Ascending aorta (tissue), 2 donors: ENCODE measurements around the gene SIX4. TPM values are rescaled to one million over a fixed set of nuclear protein-coding genes. Genes with fewer than 3 reads are reported as not detected.
A peak's percentile ranks its signal among the peaks of the same experiment; 100 is the strongest.

Experiments
- DNase-seq, 2 donors: peaks; one replicate each; pipeline ENCODE4 v3.0.0-alpha.2; 2019; ENCODE audit warnings: low spot score in 2 of 2
- H3K27ac ChIP-seq, 2 donors: fragments of 200-600 bp; sonication (generic); one replicate each; pipeline ENCODE4 v1.5.1; 2016 to 2017; ENCODE audit warnings: mild to moderate bottlenecking in 1 of 2
- H3K27me3 ChIP-seq: fragments of 200-600 bp; sonication (generic); one replicate; pipeline ENCODE4 v1.5.1; 2017
- H3K36me3 ChIP-seq, 2 donors: fragments of 200-600 bp; sonication (generic); one replicate each; pipeline ENCODE4 v1.5.1; 2016
- H3K4me1 ChIP-seq, 2 donors: fragments of 200-600 bp; sonication (generic); one replicate each; pipeline ENCODE4 v1.5.1; 2016 to 2017; ENCODE audit warnings: mild to moderate bottlenecking in 1 of 2
- H3K4me3 ChIP-seq, 2 donors: fragments of 200-600 bp; sonication (generic); one replicate each; pipeline ENCODE4 v1.5.1; 2016 to 2017; ENCODE audit warnings: mild to moderate bottlenecking in 1 of 2
- H3K9me3 ChIP-seq, 2 donors: fragments of 200-600 bp; sonication (generic); one replicate each; pipeline ENCODE4 v1.5.1; 2016
- CTCF ChIP-seq, 3 experiments: fragments of 200-600 bp in 2 of 3; fragments of 450-650 bp in 1 of 3; sonication (generic) in 2 of 3; IDR thresholded peaks; one replicate each; pipeline ENCODE4 v1.5.1; 2016 to 2019; ENCODE audit warnings: antibody characterized with exemption in 3 of 3, mild to moderate bottlenecking in 1 of 3, moderate library complexity in 1 of 3
- intact Hi-C: fragments of 100-400 bp; cut with DNase I; formaldehyde crosslinking; loops from one replicate; pipeline ENCODE4 v1.15.1; 2023
- total RNA-seq: library from RNA; depleted of rRNA; stranded (reverse); fragments of >200 nt; gene quantifications from one replicate; pipeline ENCODE4 v1.1.0, GENCODE V29; 2016

SIX4 gene
- 1.4 TPM for total RNA-seq

DNA sequence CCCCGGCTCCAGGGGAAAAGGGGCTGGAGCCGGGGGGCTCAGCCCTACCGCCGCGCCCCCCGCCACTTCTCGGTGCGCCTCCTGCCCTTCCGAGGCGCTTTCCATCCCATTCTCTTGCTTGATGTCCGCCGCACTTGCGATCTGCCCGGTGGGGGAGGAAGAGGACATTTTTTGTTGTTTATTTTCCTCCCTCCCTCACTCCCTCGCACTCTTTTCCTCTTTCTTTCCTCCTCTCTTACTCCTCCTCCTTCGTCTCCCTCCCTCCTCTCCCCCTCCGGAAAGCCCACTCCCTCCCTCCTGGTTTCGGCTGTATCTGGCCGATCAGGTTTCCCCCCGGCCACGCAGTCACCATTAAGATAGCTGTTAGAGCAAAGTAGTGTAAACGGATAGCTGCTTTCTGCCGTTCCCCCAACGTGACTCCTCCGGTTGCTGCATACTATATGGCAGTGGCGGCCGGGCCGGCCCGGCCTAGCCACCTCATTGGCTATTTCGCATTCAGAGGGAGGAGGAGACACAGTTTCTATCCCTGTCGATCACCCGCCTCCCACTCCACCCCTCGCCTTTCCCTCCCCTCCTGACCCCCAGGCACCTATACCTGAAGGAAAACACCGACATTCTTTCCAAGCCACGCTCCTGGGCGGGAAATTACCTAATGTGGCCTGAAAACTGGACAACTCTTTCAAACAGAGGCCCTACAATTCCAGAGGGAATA lies at the start of gene SIX4:
Gene SIX4 (minus strand): TSS at position 445 of the 712 bp plus-strand sequence. CDS start 277 bp downstream, at position 168.
- H3K27me3 ChIP-seq, result no peaks in the 10 kb centered on the region
- peak within 1 kb of the TSS; percentile 75 to 76 for H3K4me3 ChIP-seq
- H3K4me1 ChIP-seq, result no peaks in the 10 kb centered on the region
- no peak for TF ChIP-seq CTCF (IDR thresholded peaks at IDR 0.05)
- DNase-seq, result peak; percentile 16 to 83
- intact Hi-C loops, result loop anchor here (1.0 to 5.0 kb wide), 3 partner anchors 53 to 256 kb away; no protein-coding TSS in a partner anchor
- H3K9me3 ChIP-seq, result no peaks in the 10 kb centered on the region
- H3K27ac ChIP-seq, result peak within 1 kb of the TSS; percentile 73 to 77
- no peaks in the 10 kb centered on the region for H3K36me3 ChIP-seq

DNA sequence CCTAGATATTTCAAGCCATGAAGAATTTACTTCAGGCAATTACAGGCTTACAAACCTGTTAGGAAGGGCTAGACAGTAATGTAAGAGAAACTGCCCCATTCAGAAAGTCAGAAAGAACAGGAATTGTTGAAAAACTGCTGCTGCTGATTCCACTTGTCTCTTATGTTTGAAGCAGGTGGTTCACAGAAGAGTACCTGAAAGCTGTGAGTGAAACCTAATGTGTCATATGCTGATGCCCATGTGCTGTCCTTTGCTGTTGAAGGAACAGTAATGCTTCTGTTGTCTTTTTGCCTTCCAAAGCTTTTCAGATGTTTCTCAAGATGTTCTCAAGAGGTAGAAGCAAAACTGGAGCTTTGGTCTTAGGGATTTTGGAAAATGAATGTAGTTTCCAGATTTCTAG lies 49.4 kb upstream of the SIX4 start:
- H3K27me3 ChIP-seq, result no peaks in the 10 kb centered on the region
- TF ChIP-seq CTCF (IDR thresholded peaks at IDR 0.05), result no peak
- H3K9me3 ChIP-seq, result no peaks in the 10 kb centered on the region
- H3K4me1 ChIP-seq, result peaks cover 0 to 4% of the 10 kb centered on the region in 2 donors
- no peaks in the 10 kb centered on the region for H3K36me3 ChIP-seq
- DNase-seq, result no peak
- no peak overlapping the region for H3K27ac ChIP-seq
- intact Hi-C loops, result no loop called here
- H3K4me3 ChIP-seq, result no peak overlapping the region

GRCh38 chr14:60771117-60771516 lies 47.0 kb upstream of the SIX4 start:
- H3K27me3 ChIP-seq, result no peaks in the 10 kb centered on the region
- no peaks in the 10 kb centered on the region for H3K4me1 ChIP-seq
- H3K4me3 ChIP-seq, result no peak overlapping the region
- intact Hi-C loops, result no loop called here
- H3K9me3 ChIP-seq, result no peaks in the 10 kb centered on the region
- no peak for DNase-seq
- TF ChIP-seq CTCF (IDR thresholded peaks at IDR 0.05), result no peak
- H3K36me3 ChIP-seq, result no peaks in the 10 kb centered on the region
- H3K27ac ChIP-seq, result no peak overlapping the region

GRCh38 chr14:60768602-60769001 lies 44.5 kb upstream of the SIX4 start:
- no peak for DNase-seq
- Histone ChIP-seq H3K4me1 (no peaks in the 10 kb centered on the region), H3K36me3 (no peaks in the 10 kb centered on the region), H3K27ac (no peak overlapping the region), H3K4me3 (no peak overlapping the region), H3K27me3 (no peaks in the 10 kb centered on the region), H3K9me3 (no peaks in the 10 kb centered on the region)
- intact Hi-C loops, result no loop called here
- TF ChIP-seq CTCF (IDR thresholded peaks at IDR 0.05), result no peak

DNA sequence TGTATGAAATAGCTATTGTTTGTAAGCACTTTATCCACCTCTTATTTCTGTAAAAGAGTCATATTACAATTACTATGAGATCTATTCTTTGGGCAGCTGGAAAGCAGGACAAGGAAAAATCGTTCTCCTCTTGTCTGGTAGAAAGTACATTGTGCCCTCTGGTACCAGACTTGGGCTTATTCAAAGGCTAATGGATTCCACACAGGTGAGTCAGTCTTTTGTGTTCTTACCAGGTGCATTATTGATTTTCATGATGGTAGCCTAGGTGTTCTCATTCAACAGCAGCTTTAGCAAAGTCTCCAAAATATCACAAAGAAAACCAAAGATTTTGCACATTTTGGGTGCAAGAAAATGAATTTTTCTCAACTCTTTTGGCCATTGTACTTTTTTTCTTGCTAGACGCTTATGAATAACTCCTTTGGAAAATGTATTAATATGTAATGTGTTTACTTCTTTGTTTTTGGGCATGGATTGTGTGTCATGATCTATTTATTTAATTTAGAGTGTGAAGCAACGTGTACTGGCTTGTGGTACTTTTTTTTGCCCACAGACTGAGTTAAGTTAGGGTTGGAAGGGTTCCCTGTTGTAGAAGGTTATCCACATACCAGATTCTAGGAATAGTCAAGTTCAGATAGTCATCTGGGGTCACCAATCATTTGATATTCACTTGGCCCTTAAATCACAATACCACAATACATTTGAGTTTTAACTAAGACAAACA lies 36.7 kb upstream of the SIX4 start:
- H3K27me3 ChIP-seq, result no peaks in the 10 kb centered on the region
- intact Hi-C loops, result no loop called here

More for the DNA sequence above, 36.7 kb upstream of the SIX4 start:
- no peak for TF ChIP-seq CTCF (IDR thresholded peaks at IDR 0.05)
- H3K27ac ChIP-seq, result no peak overlapping the region
- H3K9me3 ChIP-seq, result no peaks in the 10 kb centered on the region
- peaks cover 3 to 4% of the 10 kb centered on the region in 2 donors for H3K4me1 ChIP-seq
- no peaks in the 10 kb centered on the region for H3K36me3 ChIP-seq
- no peak overlapping the region for H3K4me3 ChIP-seq
- no peak for DNase-seq
